ENCODE measurements around the gene MT1HL1. TPM values are rescaled to one million over a fixed set of nuclear protein-coding genes. Genes with fewer than 3 reads are reported as not detected.

MT1HL1 gene
- total RNA-seq, 1 donor from 2014 or later, result not detected

DNA sequence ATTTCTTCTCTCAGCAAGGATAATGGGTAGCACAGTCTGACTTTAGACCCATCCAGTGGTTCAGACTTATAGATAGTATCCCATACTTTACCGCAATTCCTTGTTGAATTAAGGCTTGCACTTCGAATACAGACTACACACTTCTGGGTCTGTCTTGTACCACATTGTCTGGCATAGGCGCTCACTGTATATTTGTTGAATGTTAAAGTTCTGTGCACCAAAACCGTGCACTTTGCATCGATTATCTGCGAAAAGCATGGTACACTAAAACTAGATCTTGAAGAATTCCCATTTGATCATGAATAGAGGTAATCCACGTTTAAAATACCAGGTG is 37.2 kb upstream of the MT1HL1 start:
- H3K27me3 ChIP-seq (ENCODE audit: control insufficient read depth in 3 of 3, insufficient read depth in 3 of 3, low read length in 3 of 3), result peaks cover 23 to 41% (median 28%) of the 10 kb centered on the region in 3 donors
- H3K27ac ChIP-seq (ENCODE audit: low read depth, low read length), result no peak overlapping the region
- no peak overlapping the region for H3K9ac ChIP-seq (ENCODE audit: low read depth in 1 of 3, low read length in 3 of 3)

DNA sequence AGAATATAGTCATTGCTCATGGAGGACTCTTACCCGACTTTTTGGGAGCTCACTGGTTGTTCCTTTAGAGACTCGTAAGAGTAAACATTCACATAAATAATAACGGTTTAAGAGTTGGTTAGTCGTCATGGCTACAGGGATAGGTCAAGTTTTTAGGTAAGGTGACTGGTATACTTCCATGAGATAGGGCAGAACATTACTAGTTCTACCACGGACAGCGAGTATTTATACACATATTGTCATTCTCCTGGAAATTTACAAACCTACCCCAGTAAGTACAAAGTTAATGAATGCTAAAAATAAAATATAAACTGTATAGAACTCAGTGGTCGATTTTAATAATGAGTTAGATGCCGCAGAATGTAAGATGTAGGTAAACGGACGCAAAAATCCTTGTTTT is 36.6 kb upstream of the MT1HL1 start:
- Histone ChIP-seq H3K4me1 (ENCODE audit: control insufficient read depth in 3 of 3, insufficient read depth in 3 of 3, low read length in 3 of 3) (peaks cover 2 to 9% (median 3%) of the 10 kb centered on the region in 3 donors), H3K9me3 (ENCODE audit: control insufficient read depth in 3 of 3, low read length in 3 of 3) (peaks cover 0 to 5% (median 2%) of the 10 kb centered on the region in 3 donors), H3K4me3 (ENCODE audit: low read length in 3 of 3) (no peak overlapping the region), H3K27me3 (ENCODE audit: control insufficient read depth in 3 of 3, insufficient read depth in 3 of 3, low read length in 3 of 3) (peaks cover 23 to 41% (median 28%) of the 10 kb centered on the region in 3 donors), H3K36me3 (ENCODE audit: control insufficient read depth in 3 of 3, insufficient read depth in 3 of 3, low read length in 3 of 3) (no peaks in the 10 kb centered on the region), H3K9ac (ENCODE audit: low read depth in 1 of 3, low read length in 3 of 3) (no peak overlapping the region), H3K27ac (ENCODE audit: low read depth, low read length) (no peak overlapping the region)

More for the DNA sequence above, 37.2 kb upstream of the MT1HL1 start:
- H3K9me3 ChIP-seq (ENCODE audit: control insufficient read depth in 3 of 3, low read length in 3 of 3), result peaks cover 0 to 5% (median 2%) of the 10 kb centered on the region in 3 donors
- H3K4me3 ChIP-seq (ENCODE audit: low read length in 3 of 3), result no peak overlapping the region
- peaks cover 2 to 9% (median 3%) of the 10 kb centered on the region in 3 donors for H3K4me1 ChIP-seq (ENCODE audit: control insufficient read depth in 3 of 3, insufficient read depth in 3 of 3, low read length in 3 of 3)
- no peaks in the 10 kb centered on the region for H3K36me3 ChIP-seq (ENCODE audit: control insufficient read depth in 3 of 3, insufficient read depth in 3 of 3, low read length in 3 of 3)

- no peak overlapping the region for H3K9ac ChIP-seq (ENCODE audit: low read depth in 1 of 3, low read length in 3 of 3)
- H3K27ac ChIP-seq (ENCODE audit: low read depth, low read length), result no peak overlapping the region
- peaks cover 16 to 31% (median 23%) of the 10 kb centered on the region in 3 donors for H3K27me3 ChIP-seq (ENCODE audit: control insufficient read depth in 3 of 3, insufficient read depth in 3 of 3, low read length in 3 of 3)
- no peak overlapping the region for H3K4me3 ChIP-seq (ENCODE audit: low read length in 3 of 3)
- no peaks in the 10 kb centered on the region for H3K36me3 ChIP-seq (ENCODE audit: control insufficient read depth in 3 of 3, insufficient read depth in 3 of 3, low read length in 3 of 3)
- H3K9me3 ChIP-seq (ENCODE audit: control insufficient read depth in 3 of 3, low read length in 3 of 3), result peaks cover 0 to 5% (median 3%) of the 10 kb centered on the region in 3 donors
- peaks cover 2 to 8% (median 3%) of the 10 kb centered on the region in 3 donors for H3K4me1 ChIP-seq (ENCODE audit: control insufficient read depth in 3 of 3, insufficient read depth in 3 of 3, low read length in 3 of 3)
These were observed 34.0 kb upstream of the MT1HL1 start for GRCh38 chr1:237038211-237038610.

GRCh38 chr1:237035759-237036158 is 31.5 kb upstream of the MT1HL1 start:
- H3K4me3 ChIP-seq (ENCODE audit: low read length in 3 of 3), result no peak overlapping the region
- no peaks in the 10 kb centered on the region for H3K36me3 ChIP-seq (ENCODE audit: control insufficient read depth in 3 of 3, insufficient read depth in 3 of 3, low read length in 3 of 3)
- H3K27me3 ChIP-seq (ENCODE audit: control insufficient read depth in 3 of 3, insufficient read depth in 3 of 3, low read length in 3 of 3), result peaks cover 2 to 12% (median 6%) of the 10 kb centered on the region in 3 donors
- no peak overlapping the region for H3K27ac ChIP-seq (ENCODE audit: low read depth, low read length)
- no peak overlapping the region for H3K9ac ChIP-seq (ENCODE audit: low read depth in 1 of 3, low read length in 3 of 3)
- no peaks in the 10 kb centered on the region for H3K4me1 ChIP-seq (ENCODE audit: control insufficient read depth in 3 of 3, insufficient read depth in 3 of 3, low read length in 3 of 3)
- peaks cover 0 to 5% (median 0%) of the 10 kb centered on the region in 3 donors for H3K9me3 ChIP-seq (ENCODE audit: control insufficient read depth in 3 of 3, low read length in 3 of 3)

DNA sequence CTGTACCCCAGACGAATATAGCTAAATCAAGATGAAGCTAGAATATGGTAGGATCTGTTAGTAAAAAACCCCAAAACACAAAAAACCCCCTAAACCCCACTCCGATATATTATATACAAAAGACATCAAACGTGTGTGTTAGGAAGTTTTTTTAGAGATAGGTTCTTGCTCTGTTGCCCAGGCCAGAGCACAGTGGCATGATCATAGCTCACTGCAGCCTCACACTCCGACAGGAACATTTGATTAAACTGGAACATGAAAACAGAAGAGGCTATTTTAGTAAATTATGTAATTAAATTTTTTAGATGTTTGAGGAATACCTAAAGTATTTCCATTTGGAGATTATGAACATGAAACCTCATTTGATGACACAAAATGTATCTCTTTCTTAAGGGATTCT is 29.6 kb upstream of the MT1HL1 start:
- H3K27me3 ChIP-seq (ENCODE audit: control insufficient read depth in 3 of 3, insufficient read depth in 3 of 3, low read length in 3 of 3), result peaks cover 0 to 6% (median 3%) of the 10 kb centered on the region in 3 donors
- H3K36me3 ChIP-seq (ENCODE audit: control insufficient read depth in 3 of 3, insufficient read depth in 3 of 3, low read length in 3 of 3), result no peaks in the 10 kb centered on the region
- H3K9ac ChIP-seq (ENCODE audit: low read depth in 1 of 3, low read length in 3 of 3), result no peak overlapping the region
- no peak overlapping the region for H3K4me3 ChIP-seq (ENCODE audit: low read length in 3 of 3)
- H3K4me1 ChIP-seq (ENCODE audit: control insufficient read depth in 3 of 3, insufficient read depth in 3 of 3, low read length in 3 of 3), result no peaks in the 10 kb centered on the region
- H3K9me3 ChIP-seq (ENCODE audit: control insufficient read depth in 3 of 3, low read length in 3 of 3), result peaks cover 0 to 5% (median 0%) of the 10 kb centered on the region in 3 donors
- H3K27ac ChIP-seq (ENCODE audit: low read depth, low read length), result no peak overlapping the region

- Histone ChIP-seq H3K27ac (ENCODE audit: low read depth, low read length) (no peak overlapping the region), H3K9ac (ENCODE audit: low read depth in 1 of 3, low read length in 3 of 3) (no peak overlapping the region), H3K27me3 (ENCODE audit: control insufficient read depth in 3 of 3, insufficient read depth in 3 of 3, low read length in 3 of 3) (peaks cover 0 to 6% (median 3%) of the 10 kb centered on the region in 3 donors), H3K9me3 (ENCODE audit: control insufficient read depth in 3 of 3, low read length in 3 of 3) (peaks cover 0 to 3% (median 0%) of the 10 kb centered on the region in 3 donors), H3K36me3 (ENCODE audit: control insufficient read depth in 3 of 3, insufficient read depth in 3 of 3, low read length in 3 of 3) (no peaks in the 10 kb centered on the region), H3K4me3 (ENCODE audit: low read length in 3 of 3) (no peak overlapping the region), H3K4me1 (ENCODE audit: control insufficient read depth in 3 of 3, insufficient read depth in 3 of 3, low read length in 3 of 3) (no peaks in the 10 kb centered on the region)
These were observed 28.8 kb upstream of the MT1HL1 start for GRCh38 chr1:237033061-237033460.

- Histone ChIP-seq H3K27me3 (ENCODE audit: control insufficient read depth in 3 of 3, insufficient read depth in 3 of 3, low read length in 3 of 3) (peaks cover 0 to 6% (median 3%) of the 10 kb centered on the region in 3 donors), H3K36me3 (ENCODE audit: control insufficient read depth in 3 of 3, insufficient read depth in 3 of 3, low read length in 3 of 3) (no peaks in the 10 kb centered on the region), H3K4me3 (ENCODE audit: low read length in 3 of 3) (no peak overlapping the region), H3K9me3 (ENCODE audit: control insufficient read depth in 3 of 3, low read length in 3 of 3) (peaks cover 0 to 3% (median 0%) of the 10 kb centered on the region in 3 donors), H3K27ac (ENCODE audit: low read depth, low read length) (no peak overlapping the region), H3K9ac (ENCODE audit: low read depth in 1 of 3, low read length in 3 of 3) (no peak overlapping the region), H3K4me1 (ENCODE audit: control insufficient read depth in 3 of 3, insufficient read depth in 3 of 3, low read length in 3 of 3) (no peaks in the 10 kb centered on the region)
These were observed 27.8 kb upstream of the MT1HL1 start for GRCh38 chr1:237032029-237032428.

DNA sequence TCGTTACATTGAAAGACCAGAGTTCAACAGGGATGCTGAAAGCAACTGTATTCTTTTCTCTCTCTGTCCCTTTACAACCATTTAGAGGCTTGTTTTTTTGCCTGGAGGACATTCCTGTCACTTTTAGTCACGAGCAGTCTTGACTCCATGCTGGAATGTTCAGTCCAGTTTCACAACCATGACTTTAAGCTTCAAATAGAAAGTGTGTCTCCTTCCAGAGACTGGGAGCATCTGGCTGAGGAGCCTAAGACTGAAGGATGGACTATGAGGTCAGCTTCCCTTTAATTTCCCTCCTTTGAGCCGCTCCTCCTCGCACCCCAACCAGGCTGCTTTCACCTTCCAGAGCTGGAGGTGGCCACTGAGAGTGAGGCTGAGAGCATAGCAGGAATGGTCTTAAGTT is 27.2 kb upstream of the MT1HL1 start:
- peaks cover 0 to 6% (median 3%) of the 10 kb centered on the region in 3 donors for H3K27me3 ChIP-seq (ENCODE audit: control insufficient read depth in 3 of 3, insufficient read depth in 3 of 3, low read length in 3 of 3)
- peaks cover 0 to 3% (median 0%) of the 10 kb centered on the region in 3 donors for H3K9me3 ChIP-seq (ENCODE audit: control insufficient read depth in 3 of 3, low read length in 3 of 3)
- H3K36me3 ChIP-seq (ENCODE audit: control insufficient read depth in 3 of 3, insufficient read depth in 3 of 3, low read length in 3 of 3), result no peaks in the 10 kb centered on the region
- no peak overlapping the region for H3K4me3 ChIP-seq (ENCODE audit: low read length in 3 of 3)
- H3K4me1 ChIP-seq (ENCODE audit: control insufficient read depth in 3 of 3, insufficient read depth in 3 of 3, low read length in 3 of 3), result no peaks in the 10 kb centered on the region
- no peak overlapping the region for H3K9ac ChIP-seq (ENCODE audit: low read depth in 1 of 3, low read length in 3 of 3)
- H3K27ac ChIP-seq (ENCODE audit: low read depth, low read length), result no peak overlapping the region

DNA sequence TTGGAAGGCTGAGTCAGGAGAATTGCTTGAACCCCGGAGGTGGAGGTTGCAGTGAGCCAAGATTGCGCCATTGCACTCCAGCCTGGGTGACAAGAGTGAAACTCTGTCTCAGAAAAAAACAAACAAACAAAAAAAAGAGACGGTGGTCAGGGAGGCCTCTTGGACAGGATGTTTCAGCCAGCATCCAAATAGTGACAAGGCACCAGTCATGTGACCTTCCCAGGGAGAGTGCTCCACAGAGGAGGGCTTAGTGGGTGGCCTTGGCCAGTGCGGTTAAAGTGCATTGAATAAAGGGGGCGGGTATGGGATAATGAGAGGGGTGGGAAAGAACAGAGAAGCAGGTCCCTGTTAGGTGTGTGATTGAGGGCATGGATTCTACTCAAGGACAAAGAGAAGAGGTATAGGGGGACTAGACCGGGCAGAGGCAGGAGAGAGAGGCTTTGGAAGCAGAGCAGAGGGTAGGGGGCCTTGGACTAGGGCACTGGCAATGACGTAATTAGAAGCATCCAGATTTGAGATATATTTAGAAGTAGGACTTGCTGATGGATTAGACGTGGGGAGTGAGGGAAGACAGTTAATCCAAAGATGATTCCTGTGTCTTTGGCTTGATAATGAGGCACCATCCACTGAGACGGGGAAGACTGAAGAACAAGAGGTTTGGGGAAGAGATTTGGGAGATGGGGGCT is 25.8 kb upstream of the MT1HL1 start:
- Histone ChIP-seq H3K4me1 (ENCODE audit: control insufficient read depth in 3 of 3, insufficient read depth in 3 of 3, low read length in 3 of 3) (no peaks in the 10 kb centered on the region), H3K27ac (ENCODE audit: low read depth, low read length) (no peak overlapping the region), H3K36me3 (ENCODE audit: control insufficient read depth in 3 of 3, insufficient read depth in 3 of 3, low read length in 3 of 3) (no peaks in the 10 kb centered on the region), H3K27me3 (ENCODE audit: control insufficient read depth in 3 of 3, insufficient read depth in 3 of 3, low read length in 3 of 3) (peaks cover 0 to 6% (median 0%) of the 10 kb centered on the region in 3 donors), H3K9me3 (ENCODE audit: control insufficient read depth in 3 of 3, low read length in 3 of 3) (peaks cover 0 to 3% (median 3%) of the 10 kb centered on the region in 3 donors), H3K9ac (ENCODE audit: low read depth in 1 of 3, low read length in 3 of 3) (no peak overlapping the region), H3K4me3 (ENCODE audit: low read length in 3 of 3) (no peak overlapping the region)

GRCh38 chr1:237029240-237029639 is 25.0 kb upstream of the MT1HL1 start:
- no peaks in the 10 kb centered on the region for H3K36me3 ChIP-seq (ENCODE audit: control insufficient read depth in 3 of 3, insufficient read depth in 3 of 3, low read length in 3 of 3)
- no peak overlapping the region for H3K4me3 ChIP-seq (ENCODE audit: low read length in 3 of 3)
- H3K9me3 ChIP-seq (ENCODE audit: control insufficient read depth in 3 of 3, low read length in 3 of 3), result peaks cover 0 to 3% (median 3%) of the 10 kb centered on the region in 3 donors
- peaks cover 0 to 6% (median 0%) of the 10 kb centered on the region in 3 donors for H3K27me3 ChIP-seq (ENCODE audit: control insufficient read depth in 3 of 3, insufficient read depth in 3 of 3, low read length in 3 of 3)
- no peak overlapping the region for H3K27ac ChIP-seq (ENCODE audit: low read depth, low read length)
- no peaks in the 10 kb centered on the region for H3K4me1 ChIP-seq (ENCODE audit: control insufficient read depth in 3 of 3, insufficient read depth in 3 of 3, low read length in 3 of 3)
- no peak overlapping the region for H3K9ac ChIP-seq (ENCODE audit: low read depth in 1 of 3, low read length in 3 of 3)
